Activated T-helper 9 cell treated with anti-CD3 and anti-CD28 coated beads, Interleukin-2, amount 50 U/mL, for 16 hours (primary cell): ENCODE measurements around the gene CREG2.

Experiments used
- DNase-seq: peaks from one replicate; pipeline ENCODE4 v3.0.0-alpha.2; 2020; ENCODE audit warnings: low read depth

Gene CREG2

DNA sequence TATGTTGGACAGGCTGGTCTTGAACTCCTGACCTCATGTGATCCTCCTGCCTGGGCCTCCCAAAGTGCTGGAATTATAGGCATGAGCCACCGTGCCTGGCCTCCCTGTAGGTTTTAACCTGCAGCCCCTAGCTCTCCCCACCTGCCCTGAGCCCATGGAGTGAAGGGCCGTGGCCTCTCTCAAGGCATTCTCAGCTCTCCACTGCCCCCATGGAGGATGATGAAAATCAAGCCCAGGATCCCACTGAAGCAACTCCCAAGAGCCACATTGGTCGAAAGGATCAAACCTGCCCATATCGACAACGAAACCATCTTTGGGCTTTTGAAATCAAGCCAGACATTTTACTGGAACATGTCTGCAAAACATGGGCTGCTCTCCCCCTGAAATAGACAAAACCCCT is 22.4 kb upstream of the CREG2 start:
- DNase-seq, result no peak

DNA sequence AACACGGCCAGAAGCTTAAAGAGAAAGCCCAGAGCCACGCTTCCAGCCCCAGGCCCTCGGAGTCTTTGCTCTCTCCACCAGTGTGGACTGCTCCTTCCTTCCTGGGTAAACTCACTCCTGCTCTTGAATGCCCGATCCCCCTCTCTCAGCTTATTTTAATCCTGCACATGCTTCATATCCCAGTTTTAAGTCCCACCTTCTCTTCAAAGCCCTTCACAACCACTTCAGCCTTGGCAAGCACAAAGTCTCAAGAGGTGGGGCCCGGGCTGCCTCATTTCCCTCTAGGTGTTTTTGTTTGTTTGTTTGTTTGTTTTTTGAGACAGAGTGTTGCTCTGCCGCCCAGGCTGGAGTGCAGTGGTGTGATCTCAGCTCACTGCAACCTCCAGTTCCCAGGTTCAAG is 21.6 kb upstream of the CREG2 start:
- no peak for DNase-seq

- DNase-seq, result no peak
These were observed 18.1 kb upstream of the CREG2 start for GRCh38 chr2:101405351-101405899.

DNA sequence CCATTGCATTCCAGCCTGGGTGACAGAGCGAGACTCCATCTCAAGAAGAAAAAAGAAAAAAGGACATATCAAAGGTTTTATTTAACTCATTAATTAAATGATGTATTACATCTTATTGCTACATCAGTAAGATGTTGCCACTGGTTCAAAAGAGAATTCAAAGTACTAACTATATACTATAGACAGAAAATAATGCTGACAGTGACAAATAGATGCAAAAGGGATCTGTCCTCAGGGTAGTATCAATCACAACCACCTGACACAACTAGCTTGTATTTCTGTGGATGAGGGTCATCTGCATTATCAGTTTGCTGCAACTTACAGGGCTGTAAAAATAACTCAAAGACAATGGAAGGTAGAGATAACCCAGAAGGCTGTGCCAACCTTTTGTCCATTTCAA is 16.4 kb upstream of the CREG2 start:
- DNase-seq, result no peak

GRCh38 chr2:101402630-101403029 is 15.3 kb upstream of the CREG2 start:
- DNase-seq, result no peak

DNA sequence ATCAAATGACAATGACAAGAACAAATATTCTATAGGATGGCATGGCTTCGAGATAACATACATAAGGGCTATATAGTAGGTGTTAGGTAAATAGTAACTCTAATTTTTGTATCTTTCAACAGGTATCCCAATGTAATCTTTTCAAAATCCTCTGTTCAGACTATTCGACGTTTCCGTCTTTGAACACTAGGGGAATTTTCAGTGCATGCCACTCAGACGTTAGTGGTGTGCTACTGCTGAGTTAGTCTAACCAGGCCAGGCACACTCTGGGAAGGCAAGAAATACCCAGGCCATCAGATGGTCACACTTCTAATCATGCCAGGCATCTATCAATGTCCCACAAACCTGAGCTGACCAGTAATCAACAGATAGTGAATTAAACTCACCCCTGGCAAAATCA is 14.6 kb upstream of the CREG2 start:
- no peak for DNase-seq

DNA sequence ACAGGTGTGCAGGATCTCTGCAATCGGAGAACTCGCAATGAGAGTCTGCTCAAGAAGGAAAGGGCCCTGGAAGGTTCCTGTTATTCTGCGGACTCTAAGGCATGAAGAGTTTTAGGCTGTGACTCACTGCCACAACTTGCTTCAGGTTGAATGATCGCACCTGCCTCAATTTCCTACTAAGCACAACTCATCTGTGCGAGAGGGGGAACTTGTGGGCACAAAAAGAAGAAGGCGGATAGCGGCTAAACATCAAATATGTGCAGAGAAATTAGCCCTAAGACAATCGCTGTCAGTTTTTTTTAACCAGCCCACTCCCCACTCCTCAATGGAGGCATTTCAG is 14.0 kb upstream of the CREG2 start:
- DNase-seq, result no peak

- no peak for DNase-seq
These were observed 13.4 kb upstream of the CREG2 start for GRCh38 chr2:101400506-101401325.

GRCh38 chr2:101400048-101400447 is 12.7 kb upstream of the CREG2 start:
- DNase-seq, result no peak

- no peak for DNase-seq
These were observed 11.9 kb upstream of the CREG2 start for GRCh38 chr2:101399021-101399799.

GRCh38 chr2:101398116-101398821 is 11.0 kb upstream of the CREG2 start:
- DNase-seq, result no peak

- no peak for DNase-seq
These were observed 9.0 kb upstream of the CREG2 start for GRCh38 chr2:101396316-101396717.

DNA sequence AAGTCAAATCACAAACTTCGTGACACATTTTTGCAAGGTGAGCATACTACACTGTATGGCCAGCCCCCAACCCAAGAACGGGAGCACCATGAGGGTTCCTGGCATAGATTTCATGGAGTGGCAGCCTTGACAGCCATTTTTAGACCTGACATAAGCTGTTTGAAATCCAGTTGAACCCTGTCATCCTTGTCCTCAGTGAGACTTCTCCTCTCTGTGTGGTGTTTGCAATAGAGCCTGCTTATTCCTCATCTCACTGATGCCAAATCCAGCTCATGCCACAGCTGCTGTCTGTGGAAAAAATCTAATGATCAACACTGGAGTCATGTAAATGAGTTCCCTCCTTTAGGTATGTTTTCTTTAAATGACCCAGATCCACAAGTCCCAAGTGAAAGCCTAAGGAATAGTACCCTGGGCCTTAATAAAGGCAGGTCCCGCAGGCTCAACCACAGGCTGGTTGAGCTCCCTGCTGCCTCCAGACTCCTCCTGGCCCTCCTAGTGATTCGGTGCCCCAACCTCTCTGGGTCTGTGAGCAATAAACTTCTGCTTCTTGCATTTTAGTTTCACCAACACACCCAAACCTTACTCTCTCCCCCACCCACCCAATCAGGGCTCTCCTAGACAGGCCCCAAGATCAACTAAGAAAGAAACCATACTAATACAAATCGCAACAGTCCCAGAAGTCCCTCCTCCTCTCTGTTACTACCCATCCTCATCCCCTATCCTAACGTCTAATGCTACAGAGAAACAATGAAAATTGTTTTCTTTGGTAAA is 8.4 kb upstream of the CREG2 start:
- DNase-seq, result no peak

DNA sequence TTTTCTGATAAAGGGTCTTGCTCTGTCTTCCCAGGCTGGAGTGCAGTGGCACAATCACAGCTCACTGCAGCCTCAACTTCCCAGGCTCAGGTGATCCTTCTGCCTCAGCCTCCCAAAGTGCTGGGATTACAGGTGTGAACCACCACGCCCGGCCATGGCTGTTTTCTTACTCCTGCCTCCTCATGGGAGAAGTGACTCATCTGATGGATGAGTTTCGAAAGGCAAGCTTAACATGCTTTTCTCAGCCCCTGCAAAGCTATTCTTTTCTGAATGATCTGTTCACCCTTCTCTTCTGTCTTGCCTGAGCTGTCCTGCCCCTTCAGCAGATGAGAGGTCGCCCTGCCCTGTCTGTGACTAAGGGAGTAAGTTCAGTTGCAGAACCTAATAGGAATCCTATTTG is 929 bp upstream of the CREG2 start:
- no peak for DNase-seq

DNA sequence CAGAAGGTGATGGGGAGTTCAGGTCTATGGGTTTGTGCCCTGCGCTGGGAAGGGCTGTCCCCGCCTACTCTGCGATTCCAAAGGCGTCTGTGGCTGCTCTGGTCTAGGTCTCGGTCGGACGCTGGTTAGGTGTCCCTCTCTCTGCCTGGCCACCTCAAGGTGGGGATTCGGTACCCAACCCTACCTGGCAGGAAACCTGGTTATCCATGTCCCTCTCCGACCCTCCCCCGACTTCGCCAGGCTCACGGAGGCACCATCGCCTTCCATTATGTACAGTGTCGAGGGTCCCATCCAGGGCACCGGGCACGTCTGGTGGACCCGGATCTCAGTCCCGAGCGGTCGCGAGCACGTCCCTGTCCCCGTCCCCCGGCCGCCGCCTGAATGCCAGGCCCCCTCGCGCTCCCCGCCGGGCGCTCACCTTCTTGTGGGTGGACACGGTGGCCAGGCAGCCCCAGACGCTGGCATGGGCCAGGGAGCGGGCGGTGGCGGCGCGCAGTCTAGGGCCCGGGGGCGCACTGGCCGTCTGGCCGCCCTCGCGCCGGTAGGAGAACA is 628 bp downstream of the CREG2 start:
- DNase-seq, result no peak

DNA sequence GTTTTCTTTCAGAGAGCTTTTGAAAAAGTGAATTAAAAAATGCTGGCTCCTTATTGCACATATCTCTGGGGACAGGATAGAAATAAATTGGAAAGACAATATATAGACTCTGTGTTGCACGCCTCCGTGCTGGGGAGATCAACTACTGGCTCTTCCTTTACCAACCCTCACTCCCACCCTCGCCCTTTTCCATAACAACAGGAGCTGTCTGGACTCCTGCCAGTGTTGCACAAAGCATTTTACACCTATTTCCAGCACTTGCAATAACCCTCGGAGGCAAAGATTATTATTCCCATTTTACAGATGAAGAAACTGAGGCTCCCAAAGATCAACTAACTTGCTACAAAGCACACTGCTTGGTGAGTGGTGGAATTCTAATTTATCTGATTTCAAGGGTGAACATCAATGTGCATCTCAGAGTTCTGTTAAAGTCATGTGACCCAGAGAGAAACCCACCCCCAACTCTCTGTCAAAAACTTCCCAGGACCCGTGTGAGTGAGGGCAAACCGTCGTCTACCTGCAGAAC is 4.2 kb downstream of the CREG2 start:
- no peak for DNase-seq

- DNase-seq, result no peak
These were observed 4.9 kb downstream of the CREG2 start for GRCh38 chr2:101382442-101382841.

DNA sequence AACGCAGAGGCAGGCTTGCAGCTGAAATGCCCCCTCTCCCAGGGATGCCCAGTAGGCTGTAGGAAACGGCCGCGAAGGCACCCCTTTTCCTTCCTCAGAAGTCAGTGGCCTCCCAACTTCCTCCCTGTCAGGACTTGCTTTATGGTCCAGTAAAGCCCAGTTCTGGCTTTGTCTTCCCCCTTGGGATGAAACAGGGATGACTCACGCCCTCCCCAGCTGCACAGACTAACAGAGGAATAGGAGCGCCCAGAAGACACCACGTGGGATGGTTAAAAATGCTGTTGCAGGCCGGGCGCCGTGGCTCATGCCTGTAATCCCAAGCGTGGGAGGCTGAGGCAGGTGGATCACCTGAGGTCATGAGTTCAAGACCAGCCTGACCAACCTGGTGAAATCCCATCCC is 6.9 kb downstream of the CREG2 start:
- DNase-seq, result no peak

- no peak for DNase-seq
These were observed 8.2 kb downstream of the CREG2 start for GRCh38 chr2:101379091-101379490.

DNA sequence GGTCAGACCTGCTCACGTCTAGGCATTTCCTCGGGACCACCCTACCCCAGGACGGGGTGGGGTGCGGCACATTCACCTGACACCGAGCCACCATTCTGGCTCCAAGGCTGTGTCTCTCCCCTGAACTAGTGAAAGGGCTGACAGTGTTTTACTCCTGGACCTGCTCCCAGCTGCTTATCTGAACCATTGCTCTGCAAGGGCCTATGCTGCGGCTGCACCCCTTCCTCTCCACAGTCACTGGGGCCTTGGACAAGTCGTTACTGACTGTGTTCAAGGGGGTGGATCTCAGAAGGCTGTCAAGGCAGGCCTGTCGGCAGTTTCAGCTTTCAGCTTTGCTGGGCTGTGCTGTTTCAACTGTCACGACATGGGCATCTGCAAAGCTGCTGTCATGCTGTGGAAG is 11.7 kb downstream of the CREG2 start:
- no peak for DNase-seq

DNA sequence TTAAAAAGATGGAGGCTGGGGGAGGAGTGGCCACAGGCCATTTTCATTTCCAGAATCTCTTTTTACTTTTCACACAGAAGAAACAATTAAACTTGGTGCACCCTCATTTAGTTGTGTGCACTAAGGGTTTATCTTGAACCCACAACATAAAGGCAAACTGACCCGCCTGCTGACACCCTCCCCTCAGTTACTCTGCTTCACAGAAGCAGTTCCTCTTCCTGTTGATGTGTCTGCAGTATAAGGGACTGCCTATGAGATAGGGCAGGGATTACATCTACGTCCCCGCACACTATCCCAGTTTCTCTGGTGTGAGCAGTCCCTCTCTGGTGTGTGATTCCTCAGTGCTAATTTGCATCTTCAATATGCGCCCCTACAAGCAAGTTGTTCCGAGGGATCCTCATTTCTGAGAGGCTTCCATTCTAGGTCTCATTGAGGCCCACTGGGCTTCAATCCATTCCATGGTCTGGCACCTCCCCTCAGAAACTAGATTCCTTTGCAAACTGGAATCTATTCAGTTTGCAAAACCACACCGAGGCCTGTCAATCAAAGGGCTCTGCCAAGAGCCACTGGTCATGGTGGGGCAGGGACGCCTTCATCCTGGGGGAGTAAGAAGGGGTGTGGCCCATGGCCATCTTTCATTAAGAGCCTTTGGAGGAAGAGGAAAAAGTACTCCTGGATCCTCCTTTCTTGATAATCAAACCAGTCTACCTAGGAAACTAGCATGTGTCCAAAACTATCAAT is 12.3 kb downstream of the CREG2 start:
- DNase-seq, result no peak
